ENCODE results near the gene EXOC6B. TPM values are rescaled to one million over a fixed set of nuclear protein-coding genes. Genes with fewer than 3 reads are reported as not detected.

EXOC6B gene
- total RNA-seq, 4 donors from 2014 or later, result 14.6 to 49.6 (median 19.3) TPM

DNA sequence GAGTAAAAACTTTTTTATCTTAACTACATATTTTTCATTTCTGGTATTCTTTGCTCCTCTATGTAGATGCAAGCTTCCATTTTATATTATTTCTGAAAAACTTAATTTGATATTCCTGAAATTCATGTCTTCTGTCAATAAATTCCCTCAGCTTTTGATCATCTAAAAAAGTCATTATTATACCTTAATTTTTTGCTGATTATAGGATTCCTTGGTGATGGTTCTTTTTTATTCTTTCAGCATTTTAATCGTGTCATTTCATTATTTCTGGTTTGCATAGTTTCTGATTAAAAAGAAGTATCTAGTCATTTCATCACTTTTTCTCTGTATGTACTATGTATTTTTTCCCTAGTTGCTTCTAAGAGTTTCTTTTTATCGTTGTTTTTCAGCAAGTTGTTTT, 436.4 kb downstream of the EXOC6B start:
- Histone ChIP-seq H3K36me3 (no peaks in the 10 kb centered on the region), H3K4me3 (no peak overlapping the region), H3K9me3 (no peaks in the 10 kb centered on the region), H3K27ac (no peak overlapping the region), H3K27me3 (no peaks in the 10 kb centered on the region), H3K4me1 (peaks cover 0 to under 1% of the 10 kb centered on the region in 2 donors)
- ATAC-seq (no peak), DNase-seq (no peak)
- in situ Hi-C loops (cut with MboI; ENCODE audit: low sequenced_read_pairs in 4 of 4), result no loop called here
- intact Hi-C loops (cut with DNase I; ENCODE audit: low total_unique reads), result no loop called here
- TF ChIP-seq, protein P1, sequence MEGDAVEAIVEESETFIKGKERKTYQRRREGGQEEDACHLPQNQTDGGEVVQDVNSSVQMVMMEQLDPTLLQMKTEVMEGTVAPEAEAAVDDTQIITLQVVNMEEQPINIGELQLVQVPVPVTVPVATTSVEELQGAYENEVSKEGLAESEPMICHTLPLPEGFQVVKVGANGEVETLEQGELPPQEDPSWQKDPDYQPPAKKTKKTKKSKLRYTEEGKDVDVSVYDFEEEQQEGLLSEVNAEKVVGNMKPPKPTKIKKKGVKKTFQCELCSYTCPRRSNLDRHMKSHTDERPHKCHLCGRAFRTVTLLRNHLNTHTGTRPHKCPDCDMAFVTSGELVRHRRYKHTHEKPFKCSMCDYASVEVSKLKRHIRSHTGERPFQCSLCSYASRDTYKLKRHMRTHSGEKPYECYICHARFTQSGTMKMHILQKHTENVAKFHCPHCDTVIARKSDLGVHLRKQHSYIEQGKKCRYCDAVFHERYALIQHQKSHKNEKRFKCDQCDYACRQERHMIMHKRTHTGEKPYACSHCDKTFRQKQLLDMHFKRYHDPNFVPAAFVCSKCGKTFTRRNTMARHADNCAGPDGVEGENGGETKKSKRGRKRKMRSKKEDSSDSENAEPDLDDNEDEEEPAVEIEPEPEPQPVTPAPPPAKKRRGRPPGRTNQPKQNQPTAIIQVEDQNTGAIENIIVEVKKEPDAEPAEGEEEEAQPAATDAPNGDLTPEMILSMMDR (IDR thresholded peaks at IDR 0.05 in 4 of 5, conservative IDR thresholded peaks at IDR 0.05 in 1 of 5), result no peak

DNA sequence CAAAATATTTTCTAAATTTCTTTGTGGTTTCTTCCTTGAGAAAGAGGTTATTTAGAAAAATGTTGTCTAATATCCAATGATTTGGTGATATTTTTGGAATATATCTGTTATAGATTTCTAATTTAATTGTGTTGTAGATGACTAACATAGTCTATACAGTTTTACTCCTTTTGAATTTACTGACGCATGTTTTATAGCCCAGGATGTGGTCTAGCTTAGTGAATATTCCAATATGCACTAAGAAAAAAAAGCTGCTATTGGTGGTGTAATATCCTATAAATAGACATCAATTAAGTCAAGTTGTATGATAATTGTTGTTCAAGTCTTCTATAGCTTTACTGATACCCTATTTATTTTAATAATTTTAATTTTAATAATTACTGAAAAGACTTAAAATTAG, 437.6 kb downstream of the EXOC6B start:
- TF ChIP-seq, protein P1 (IDR thresholded peaks at IDR 0.05 in 4 of 5, conservative IDR thresholded peaks at IDR 0.05 in 1 of 5), result no peak
- no peak for TF ChIP-seq POLR2A (IDR thresholded peaks at IDR 0.05)
- Histone ChIP-seq H3K27me3 (no peaks in the 10 kb centered on the region), H3K27ac (no peak overlapping the region), H3K36me3 (no peaks in the 10 kb centered on the region), H3K9me3 (no peaks in the 10 kb centered on the region), H3K4me3 (no peak overlapping the region), H3K4me1 (no peaks in the 10 kb centered on the region)
- DNase-seq (no peak), ATAC-seq (no peak)
- intact Hi-C loops (cut with DNase I; ENCODE audit: low total_unique reads), result no loop called here
- in situ Hi-C loops (cut with MboI; ENCODE audit: low sequenced_read_pairs in 4 of 4), result no loop called here

DNA sequence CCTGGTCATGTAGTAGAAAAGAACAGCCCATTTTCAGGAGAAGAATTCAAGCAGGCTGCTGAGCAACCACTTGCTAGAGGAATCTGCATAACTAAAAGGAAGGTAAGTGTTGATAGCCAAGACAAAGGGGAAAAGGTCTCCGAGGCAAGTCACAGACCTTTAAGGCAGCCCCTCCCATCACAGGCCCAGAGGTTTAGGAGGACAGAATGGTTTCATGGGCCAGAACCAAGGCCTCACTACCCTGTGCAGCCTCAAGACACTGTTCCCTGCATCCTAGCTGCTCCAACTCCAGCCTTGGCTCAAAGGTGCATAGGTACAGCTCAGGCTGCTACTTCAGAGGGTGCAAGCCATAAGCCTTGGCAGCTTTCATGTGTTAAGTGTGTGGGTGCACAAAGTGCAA, 439.5 kb downstream of the EXOC6B start:
- TF ChIP-seq POLR2A (IDR thresholded peaks at IDR 0.05), result no peak
- no peak for ATAC-seq
- no peak overlapping the region for H3K4me3 ChIP-seq
- no peaks in the 10 kb centered on the region for H3K9me3 ChIP-seq
- in situ Hi-C loops (cut with MboI; ENCODE audit: low sequenced_read_pairs in 4 of 4), result no loop called here
- intact Hi-C loops (cut with DNase I; ENCODE audit: low total_unique reads), result no loop called here
- H3K27me3 ChIP-seq, result no peaks in the 10 kb centered on the region
- H3K4me1 ChIP-seq, result no peaks in the 10 kb centered on the region
- H3K27ac ChIP-seq, result no peak overlapping the region
- no peaks in the 10 kb centered on the region for H3K36me3 ChIP-seq
- DNase-seq, result no peak

DNA sequence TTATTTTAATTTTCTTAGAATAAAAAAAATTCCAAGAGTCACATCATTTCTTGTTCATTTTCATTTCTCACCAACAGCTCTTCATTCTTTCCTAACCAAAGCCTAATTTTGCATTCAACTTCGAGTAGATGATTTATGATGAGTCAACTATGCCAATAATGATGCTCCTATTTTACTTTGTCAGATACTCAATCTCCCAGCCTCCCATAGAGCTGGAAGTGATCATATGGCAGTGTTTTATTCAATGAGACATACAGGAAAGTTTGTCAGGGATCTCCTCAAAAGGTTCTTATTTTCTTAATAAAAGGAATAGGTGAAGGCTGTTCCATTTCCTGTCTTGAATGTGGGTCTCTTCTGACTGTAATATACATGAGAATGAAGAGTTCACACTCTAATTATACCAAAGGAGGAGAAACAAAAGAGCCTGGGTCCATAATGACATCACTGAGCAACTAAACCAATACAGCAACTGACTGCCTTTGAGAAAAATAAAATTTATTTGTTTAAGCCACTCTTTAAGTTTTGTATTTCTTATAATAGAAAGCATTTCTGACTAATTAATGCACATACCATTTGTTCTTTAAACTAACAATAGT, 447.0 kb downstream of the EXOC6B start:
- no peak for ATAC-seq
- H3K4me3 ChIP-seq, result no peak overlapping the region
- H3K36me3 ChIP-seq, result peaks cover 0 to 15% of the 10 kb centered on the region in 2 donors
- H3K27me3 ChIP-seq, result no peaks in the 10 kb centered on the region
- no peaks in the 10 kb centered on the region for H3K4me1 ChIP-seq
- H3K27ac ChIP-seq, result no peak overlapping the region
- no peak for DNase-seq
- in situ Hi-C loops (cut with MboI; ENCODE audit: low sequenced_read_pairs in 4 of 4) (no loop called here), intact Hi-C loops (cut with DNase I; ENCODE audit: low total_unique reads) (no loop called here)
- TF ChIP-seq, protein P1 (IDR thresholded peaks at IDR 0.05 in 4 of 5, conservative IDR thresholded peaks at IDR 0.05 in 1 of 5), result no peak
- no peak for TF ChIP-seq POLR2A (IDR thresholded peaks at IDR 0.05)
- no peaks in the 10 kb centered on the region for H3K9me3 ChIP-seq

DNA sequence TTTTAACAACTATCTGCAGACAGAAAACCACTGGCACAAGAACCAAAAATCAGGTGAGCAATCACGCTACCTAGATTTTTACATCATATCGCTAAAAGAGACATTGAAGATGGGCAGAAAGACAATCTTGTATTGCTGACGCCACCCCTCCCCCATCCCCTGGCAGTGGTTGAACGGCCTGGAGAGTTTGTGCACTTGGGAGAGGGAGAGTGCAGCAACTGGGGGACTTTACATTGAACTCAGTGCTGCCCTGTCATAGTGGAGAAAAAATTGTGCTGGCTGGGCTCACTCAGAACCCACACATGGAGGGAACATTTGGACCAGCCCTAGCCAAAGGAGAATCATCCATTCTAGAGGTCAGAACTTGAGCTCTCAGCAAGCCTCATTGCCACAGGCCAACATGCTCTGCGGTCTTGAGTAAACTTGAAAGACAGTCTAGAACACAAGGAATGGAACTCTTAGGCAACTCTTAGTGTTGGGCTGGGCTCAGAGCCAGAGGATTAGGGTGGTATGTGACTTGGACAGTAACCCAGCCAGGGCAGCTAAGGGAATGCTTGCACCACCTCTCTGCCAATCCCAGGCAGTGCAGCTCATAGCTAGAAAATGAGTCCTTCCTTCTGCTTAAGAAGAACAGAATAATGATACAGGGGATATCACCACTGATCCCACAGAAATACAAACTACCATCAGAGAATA, 458.2 kb downstream of the EXOC6B start:
- H3K36me3 ChIP-seq, result no peaks in the 10 kb centered on the region
- ATAC-seq (peak; percentile 96 to 100), DNase-seq (peak; percentile 55 to 83)
- no peak for TF ChIP-seq POLR2A (IDR thresholded peaks at IDR 0.05)
- TF ChIP-seq, protein P1 (IDR thresholded peaks at IDR 0.05 in 4 of 5, conservative IDR thresholded peaks at IDR 0.05 in 1 of 5), result peak in 4 of 5 experiments; percentile 13 to 45 (median 33)
- H3K27ac ChIP-seq, result peak overlapping the region in 1 of 4 donors; percentile 4
- H3K9me3 ChIP-seq, result no peaks in the 10 kb centered on the region
- no peaks in the 10 kb centered on the region for H3K27me3 ChIP-seq
- in situ Hi-C loops (cut with MboI; ENCODE audit: low sequenced_read_pairs in 4 of 4), result no loop called here
- intact Hi-C loops (cut with DNase I; ENCODE audit: low total_unique reads), result no loop called here
- H3K4me3 ChIP-seq, result no peak overlapping the region
- no peaks in the 10 kb centered on the region for H3K4me1 ChIP-seq

All from gastrocnemius medialis (tissue), 4 donors.